CD4-positive, CD25-positive, alpha-beta regulatory T cell (primary cell): Measurements from ENCODE around the gene SORCS2. TPM values are rescaled to one million over a fixed set of nuclear protein-coding genes. Genes with fewer than 3 reads are reported as not detected.
A peak's percentile ranks its signal among the peaks of the same experiment; 100 is the strongest.

Source experiments
- ATAC-seq, 2 donors: fragments of 150-1000 bp; cut with Tn5 transposase; one replicate each; pipeline ENCODE4 v1.10.0; 2021; ENCODE audit warnings: low read depth in 2 of 2, moderate number of reproducible peaks in 2 of 2, moderate library complexity in 1 of 2
- DNase-seq, 3 donors: peaks; one replicate each; pipeline versions ENCODE4 v3.0.0 to v3.0.0-alpha.2; 2012 to 2022; ENCODE audit warnings: mixed read lengths in 1 of 3
- H3K27ac ChIP-seq: one replicate; pipeline ENCODE4 v1.7.0; 2013; ENCODE audit warnings: mild to moderate bottlenecking, low read length; ENCODE audit not compliant: insufficient read depth, poor library complexity, severe bottlenecking
- H3K27me3 ChIP-seq: one replicate; pipeline ENCODE4 v1.7.0; 2013; ENCODE audit warnings: low read length; ENCODE audit not compliant: control insufficient read depth, insufficient read depth
- H3K36me3 ChIP-seq: one replicate; pipeline ENCODE4 v1.7.0; 2013; ENCODE audit warnings: mild to moderate bottlenecking, low read length, moderate library complexity; ENCODE audit not compliant: control insufficient read depth, insufficient read depth
- H3K4me1 ChIP-seq: 2 replicates; pipeline ENCODE4 v1.7.0; 2013; ENCODE audit warnings: mild to moderate bottlenecking, low read length; ENCODE audit not compliant: insufficient read depth, control insufficient read depth, poor library complexity, severe bottlenecking
- H3K4me3 ChIP-seq: one replicate; pipeline ENCODE4 v1.7.0; 2013; ENCODE audit warnings: low read depth, mild to moderate bottlenecking, low read length, moderate library complexity
- H3K9me3 ChIP-seq, 2 experiments: 1 replicate in 1 of 2; 2 replicates in 1 of 2; pipeline ENCODE4 v1.7.0; 2013; ENCODE audit warnings: low read length in 2 of 2, mild to moderate bottlenecking in 1 of 2, moderate library complexity in 1 of 2; ENCODE audit not compliant: control insufficient read depth in 2 of 2
- H3K27ac Mint-ChIP-seq, 3 donors: one replicate each; pipeline ENCODE4 v1.8.0; 2020 to 2022; ENCODE audit warnings: mild to moderate bottlenecking in 3 of 3, mixed read lengths in 3 of 3, moderate library complexity in 2 of 3
- H3K27me3 Mint-ChIP-seq: one replicate; pipeline ENCODE4 v1.8.0; 2022; ENCODE audit warnings: mild to moderate bottlenecking, mixed read lengths
- H3K36me3 Mint-ChIP-seq: one replicate; pipeline ENCODE4 v1.8.0; 2020; ENCODE audit warnings: mixed read lengths
- H3K4me1 Mint-ChIP-seq, 4 donors: one replicate each; pipeline ENCODE4 v1.8.0; 2020 to 2022; ENCODE audit warnings: mixed read lengths in 4 of 4, mild to moderate bottlenecking in 1 of 4
- H3K4me3 Mint-ChIP-seq, 4 donors: one replicate each; pipeline ENCODE4 v1.8.0; 2020 to 2022; ENCODE audit warnings: mild to moderate bottlenecking in 4 of 4, mixed read lengths in 4 of 4, moderate library complexity in 3 of 4
- H3K9me3 Mint-ChIP-seq, 7 donors: one replicate each; pipeline ENCODE4 v1.8.0; 2020 to 2022; ENCODE audit warnings: mixed read lengths in 7 of 7, mild to moderate bottlenecking in 3 of 7, moderate library complexity in 2 of 7
- polyA plus RNA-seq, 4 donors: library from polyadenylated mRNA; unstranded; fragments of 300-500 nt; fragmentation: Illumina TruSeq; gene quantifications; one replicate each; pipeline ENCODE4 v1.2.3, GENCODE V29; 2021
- total RNA-seq: library from RNA; stranded (reverse); gene quantifications from one replicate; pipeline ENCODE4 v1.2.3, GENCODE V29; 2022

Gene SORCS2
- total and polyA plus RNA-seq, 5 donors from 2014 or later: not detected

DNA sequence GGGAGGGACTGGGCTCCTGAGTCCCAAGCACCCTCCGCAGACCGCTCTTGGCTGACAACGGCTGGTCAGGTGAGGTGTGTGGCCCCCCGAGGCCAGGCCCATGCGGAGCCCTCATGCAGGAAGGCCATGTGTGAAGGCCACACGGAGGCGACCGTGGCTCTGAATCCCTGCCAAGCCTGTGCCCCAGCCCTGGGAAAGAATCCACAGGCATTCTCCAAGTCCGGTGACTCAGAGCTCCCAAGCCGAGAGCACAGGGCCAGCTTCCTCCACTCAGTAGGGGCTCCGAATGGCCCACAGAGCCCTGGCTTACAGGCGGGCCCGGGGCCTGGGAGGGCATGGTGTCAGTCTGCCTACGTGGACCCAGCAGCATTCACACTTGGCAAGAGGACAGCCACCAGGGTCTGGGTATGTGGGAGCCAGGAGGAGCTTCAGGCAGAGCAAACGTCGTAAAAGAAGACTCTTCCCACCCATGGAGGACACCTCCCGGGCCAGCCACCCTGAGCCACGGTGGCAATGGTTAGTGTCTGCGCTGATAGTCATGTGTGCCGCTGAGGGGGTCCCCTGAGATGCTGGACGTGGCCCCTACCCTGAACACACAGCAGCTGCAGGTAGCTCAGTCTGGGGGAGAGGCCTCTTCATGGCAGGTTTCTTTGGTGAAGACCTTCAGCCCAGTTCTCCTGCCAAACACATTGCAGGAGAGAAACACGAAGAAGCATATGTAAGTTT is 136.7 kb downstream of the SORCS2 start:
- H3K36me3 Mint-ChIP-seq: no peaks in the 10 kb centered on the region
- Histone ChIP-seq H3K9me3 (no peaks in the 10 kb centered on the region), H3K4me1 (no peaks in the 10 kb centered on the region), H3K27me3 (no peaks in the 10 kb centered on the region), H3K36me3 (no peaks in the 10 kb centered on the region), H3K27ac (no peak overlapping the region), H3K4me3 (no peak overlapping the region)
- no peak overlapping the region for H3K4me3 Mint-ChIP-seq
- H3K27ac Mint-ChIP-seq: no peak overlapping the region
- H3K4me1 Mint-ChIP-seq: peaks cover 0 to 2% (median 0%) of the 10 kb centered on the region in 4 donors
- DNase-seq (no peak), ATAC-seq (no peak)
- H3K9me3 Mint-ChIP-seq: peaks cover 0 to 2% (median 0%) of the 10 kb centered on the region in 7 donors
- H3K27me3 Mint-ChIP-seq: no peaks in the 10 kb centered on the region

DNA sequence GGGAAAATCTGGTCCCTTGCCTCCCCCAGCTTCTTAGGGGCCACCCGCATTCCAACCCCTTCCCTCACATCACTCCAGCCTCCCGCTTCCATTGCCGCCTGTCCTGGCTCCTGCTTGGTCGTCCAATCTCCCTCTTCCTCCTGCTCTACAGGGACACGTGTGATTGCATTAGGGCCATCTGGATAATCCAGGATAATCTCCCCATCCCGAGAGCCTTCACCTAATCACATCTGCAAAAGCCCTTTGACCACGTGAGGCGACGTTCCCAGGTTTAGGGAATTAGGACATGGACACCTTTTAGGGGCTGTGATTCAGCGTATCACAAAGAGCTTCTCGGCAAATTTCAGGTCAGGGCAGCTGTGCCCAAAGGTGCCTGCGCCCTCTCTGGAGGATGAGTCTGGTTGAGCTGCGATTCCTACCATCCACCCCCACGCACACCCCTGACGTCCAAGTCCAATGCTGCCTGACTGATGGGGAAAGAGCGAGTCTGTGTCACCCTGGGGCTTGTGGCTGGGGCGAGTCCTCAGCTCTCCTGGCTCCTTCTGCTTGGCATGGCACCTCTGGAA is 137.8 kb downstream of the SORCS2 start:
- Histone ChIP-seq H3K4me1 (no peaks in the 10 kb centered on the region), H3K9me3 (no peaks in the 10 kb centered on the region), H3K27me3 (no peaks in the 10 kb centered on the region), H3K4me3 (no peak overlapping the region), H3K27ac (no peak overlapping the region), H3K36me3 (no peaks in the 10 kb centered on the region)
- no peak for DNase-seq
- H3K36me3 Mint-ChIP-seq: no peaks in the 10 kb centered on the region
- H3K4me3 Mint-ChIP-seq: no peak overlapping the region
- H3K27ac Mint-ChIP-seq: no peak overlapping the region
- no peak for ATAC-seq
- peaks cover 4% of the 10 kb centered on the region for H3K27me3 Mint-ChIP-seq
- peaks cover 0 to 2% (median 0%) of the 10 kb centered on the region in 4 donors for H3K4me1 Mint-ChIP-seq
- H3K9me3 Mint-ChIP-seq: peaks cover 0 to 3% (median 0%) of the 10 kb centered on the region in 7 donors

GRCh38 chr4:7330811-7331681 is 138.7 kb downstream of the SORCS2 start:
- H3K27me3 ChIP-seq: no peaks in the 10 kb centered on the region
- H3K4me1 Mint-ChIP-seq: peaks cover 0 to 2% (median 0%) of the 10 kb centered on the region in 4 donors
- H3K27me3 Mint-ChIP-seq: peaks cover 4% of the 10 kb centered on the region
- H3K27ac ChIP-seq: no peak overlapping the region
- H3K4me3 Mint-ChIP-seq: no peak overlapping the region
- H3K27ac Mint-ChIP-seq: no peak overlapping the region
- ATAC-seq (no peak), DNase-seq (no peak)
- H3K9me3 Mint-ChIP-seq: peaks cover 0 to 3% (median 0%) of the 10 kb centered on the region in 7 donors
- H3K9me3 ChIP-seq: no peaks in the 10 kb centered on the region
- H3K4me1 ChIP-seq: no peaks in the 10 kb centered on the region
- no peaks in the 10 kb centered on the region for H3K36me3 ChIP-seq
- H3K36me3 Mint-ChIP-seq: no peaks in the 10 kb centered on the region
- no peak overlapping the region for H3K4me3 ChIP-seq

DNA sequence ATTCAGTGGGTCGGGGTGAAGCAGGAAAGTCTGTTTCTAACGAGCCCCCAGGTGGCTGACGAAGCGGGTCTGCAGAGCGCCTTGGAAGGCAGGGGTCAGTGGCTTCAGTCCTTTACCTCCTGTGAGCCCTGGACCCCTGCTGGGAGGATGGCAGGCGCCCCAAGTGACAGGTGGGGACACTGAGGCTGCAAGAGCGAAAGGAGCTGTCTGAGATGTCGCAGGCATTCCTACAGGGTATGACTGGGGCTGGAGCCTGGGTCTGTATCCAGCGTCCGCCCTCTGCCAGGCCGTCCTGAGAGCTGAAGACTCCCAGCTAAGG is 139.3 kb downstream of the SORCS2 start:
- Histone ChIP-seq H3K36me3 (no peaks in the 10 kb centered on the region), H3K4me3 (no peak overlapping the region), H3K27me3 (no peaks in the 10 kb centered on the region), H3K4me1 (no peaks in the 10 kb centered on the region), H3K27ac (no peak overlapping the region), H3K9me3 (no peaks in the 10 kb centered on the region)
- Mint-ChIP-seq H3K4me1 (peaks cover 0 to 2% (median 0%) of the 10 kb centered on the region in 4 donors), H3K27me3 (peaks cover 4% of the 10 kb centered on the region), H3K4me3 (no peak overlapping the region), H3K36me3 (no peaks in the 10 kb centered on the region), H3K9me3 (peaks cover 0 to 3% (median 0%) of the 10 kb centered on the region in 7 donors), H3K27ac (no peak overlapping the region)
- DNase-seq (no peak), ATAC-seq (no peak)

GRCh38 chr4:7332216-7333023 is 140.1 kb downstream of the SORCS2 start:
- H3K4me1 Mint-ChIP-seq: no peaks in the 10 kb centered on the region
- no peak overlapping the region for H3K27ac Mint-ChIP-seq
- DNase-seq (no peak), ATAC-seq (peak in 1 of 2 donors; percentile 18)
- H3K27ac ChIP-seq: no peak overlapping the region
- H3K4me3 ChIP-seq: no peak overlapping the region
- no peak overlapping the region for H3K4me3 Mint-ChIP-seq
- H3K27me3 ChIP-seq: no peaks in the 10 kb centered on the region
- H3K36me3 ChIP-seq: no peaks in the 10 kb centered on the region
- peaks cover 4% of the 10 kb centered on the region for H3K27me3 Mint-ChIP-seq
- H3K4me1 ChIP-seq: no peaks in the 10 kb centered on the region
- peaks cover 0 to 3% (median 0%) of the 10 kb centered on the region in 7 donors for H3K9me3 Mint-ChIP-seq
- no peaks in the 10 kb centered on the region for H3K36me3 Mint-ChIP-seq
- H3K9me3 ChIP-seq: no peaks in the 10 kb centered on the region

DNA sequence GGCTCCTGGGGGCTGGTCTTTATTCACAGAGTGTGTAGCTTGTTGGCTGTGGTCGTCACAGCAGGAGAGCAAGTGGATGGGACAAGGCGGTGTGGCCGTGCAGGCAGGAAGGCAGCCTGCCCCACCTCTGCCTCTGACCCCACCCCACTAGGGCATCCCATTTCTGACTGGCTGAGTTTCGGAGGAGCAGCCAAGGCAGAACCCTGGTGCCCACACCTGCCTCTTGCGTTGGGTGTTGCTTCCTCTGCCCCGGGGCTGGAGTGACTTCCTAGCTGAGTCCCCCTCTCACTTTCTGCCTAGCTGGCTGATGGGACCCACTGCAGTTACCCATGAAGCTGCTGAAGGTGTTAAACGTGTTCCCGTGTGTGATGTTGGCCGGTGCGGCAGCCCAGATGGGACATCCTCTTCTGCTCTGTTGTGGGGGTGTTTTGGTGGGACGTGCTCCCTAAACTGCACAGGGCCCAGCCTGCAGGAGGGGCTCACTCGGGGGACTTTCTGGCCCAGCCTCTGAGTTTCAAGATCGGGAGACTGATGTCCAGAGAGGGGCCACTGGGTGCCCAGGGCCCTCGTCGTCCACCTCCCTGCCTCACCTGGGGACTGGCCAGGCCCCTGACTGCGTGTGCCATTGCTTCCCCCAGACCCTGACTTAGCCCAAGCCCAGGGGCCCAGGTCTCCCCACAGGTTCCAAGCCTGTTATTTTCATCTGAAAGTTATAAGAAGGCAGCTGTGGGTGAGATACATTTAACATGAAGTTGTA is 140.9 kb downstream of the SORCS2 start:
- peaks cover 4% of the 10 kb centered on the region for H3K27me3 Mint-ChIP-seq
- no peak overlapping the region for H3K4me3 Mint-ChIP-seq
- peaks cover 0 to 3% (median 0%) of the 10 kb centered on the region in 7 donors for H3K9me3 Mint-ChIP-seq
- DNase-seq (no peak), ATAC-seq (no peak)
- H3K27ac ChIP-seq: no peak overlapping the region
- no peaks in the 10 kb centered on the region for H3K36me3 Mint-ChIP-seq
- no peaks in the 10 kb centered on the region for H3K27me3 ChIP-seq
- no peak overlapping the region for H3K27ac Mint-ChIP-seq
- H3K4me1 ChIP-seq: no peaks in the 10 kb centered on the region
- no peaks in the 10 kb centered on the region for H3K9me3 ChIP-seq
- no peaks in the 10 kb centered on the region for H3K4me1 Mint-ChIP-seq
- no peak overlapping the region for H3K4me3 ChIP-seq
- H3K36me3 ChIP-seq: no peaks in the 10 kb centered on the region
